Testis (tissue), 3 donors: ENCODE results near the gene AQP6. TPM values are rescaled to one million over a fixed set of nuclear protein-coding genes. Genes with fewer than 3 reads are reported as not detected.

Source experiments
- DNase-seq: peaks from one replicate; pipeline ENCODE4 v3.0.0-alpha.2; 2019
- H3K27ac ChIP-seq, 2 donors: fragments of 200-600 bp; sonication (generic); one replicate each; pipeline ENCODE4 v1.5.1; 2019
- H3K27me3 ChIP-seq: fragments of 200-600 bp; sonication (generic); one replicate; pipeline ENCODE4 v1.5.1; 2019
- H3K36me3 ChIP-seq: fragments of 200-600 bp; sonication (generic); one replicate; pipeline ENCODE4 v1.5.1; 2017; ENCODE audit warnings: low read depth; ENCODE audit errors: missing control alignments
- H3K4me1 ChIP-seq: fragments of 200-600 bp; sonication (generic); one replicate; pipeline ENCODE4 v1.5.1; 2019
- H3K4me3 ChIP-seq, 2 donors: fragments of 200-600 bp; sonication (generic); one replicate each; pipeline ENCODE4 v1.5.1; 2017 to 2019
- H3K9me3 ChIP-seq: fragments of 200-600 bp; sonication (generic); one replicate; pipeline ENCODE4 v1.5.1; 2017
- CTCF ChIP-seq, 3 experiments: fragments of 450-650 bp in 2 of 3; fragments of 200-600 bp in 1 of 3; sonication (generic) in 1 of 3; IDR thresholded peaks; one replicate each; pipeline ENCODE4 v1.5.1; 2016 to 2019; ENCODE audit warnings: antibody characterized with exemption in 3 of 3, mild to moderate bottlenecking in 2 of 3, moderate library complexity in 1 of 3
- POLR2A ChIP-seq: fragments of 450-650 bp; IDR thresholded peaks from one replicate; pipeline ENCODE4 v1.6.1; 2017; ENCODE audit warnings: antibody characterized with exemption, mild to moderate bottlenecking, moderate library complexity
- WGBS, 2 donors: methylation state at CpG; one replicate each; pipeline ENCODE4 v1.1.5; 2018; 5-methylcytosine and 5-hydroxymethylcytosine counted together
- intact Hi-C: fragments of 100-400 bp; cut with DNase I; formaldehyde crosslinking; loops from one replicate; pipeline ENCODE4 v1.15.1; 2023; ENCODE audit warnings: low total_unique reads
- polyA plus RNA-seq: library from polyadenylated mRNA; stranded (reverse); fragments of 350-450 nt; fragmentation: Illumina TruSeq; extraction: RNeasy Lipid Tissue Mini Kit (QIAGEN cat#74804); gene quantifications from one replicate; pipeline ENCODE4 v1.2.3, GENCODE V29; 2014; ENCODE audit warnings: low read depth, low replicate concordance; ENCODE audit not compliant: insufficient read depth
- total RNA-seq, 2 donors: library from RNA; depleted of rRNA; stranded (reverse); fragments of >200 nt; gene quantifications; one replicate each; pipeline ENCODE4 v1.2.3, GENCODE V29; 2016

Gene AQP6
- total and polyA plus RNA-seq, 3 donors from 2014 or later = 1.7 to 3.1 (median 2.2) TPM

GRCh38 chr12:49945394-49946080 is 27.2 kb upstream of the AQP6 start:
- WGBS, 2 donors = 14 to 23% methylated on average over 28 of the region's 28 CpGs
- DNase-seq = peak; percentile 88
- intact Hi-C loops = no loop called here
- peaks cover 5% of the 10 kb centered on the region for H3K4me1 ChIP-seq
- no peaks in the 10 kb centered on the region for H3K9me3 ChIP-seq
- H3K4me3 ChIP-seq = peak overlapping the region; percentile 18 to 29
- H3K27me3 ChIP-seq = no peaks in the 10 kb centered on the region
- no peaks in the 10 kb centered on the region for H3K36me3 ChIP-seq
- TF ChIP-seq CTCF (IDR thresholded peaks at IDR 0.05) (peak; percentile 62 to 78 (median 75)), POLR2A (no peak)
- H3K27ac ChIP-seq = peak overlapping the region; percentile 12 to 59

GRCh38 chr12:49946086-49946485 is 26.7 kb upstream of the AQP6 start:
- Histone ChIP-seq H3K4me3 (no peak overlapping the region), H3K4me1 (peaks cover 5% of the 10 kb centered on the region), H3K27ac (peak overlapping the region in 1 of 2 donors; percentile 59), H3K9me3 (no peaks in the 10 kb centered on the region), H3K36me3 (no peaks in the 10 kb centered on the region), H3K27me3 (no peaks in the 10 kb centered on the region)
- DNase-seq = no peak
- TF ChIP-seq CTCF (IDR thresholded peaks at IDR 0.05) (no peak), POLR2A (no peak)
- intact Hi-C loops = no loop called here
- WGBS, 2 donors = 87 to 91% methylated on average over 9 of the region's 9 CpGs

- H3K4me1 ChIP-seq = peaks cover 5% of the 10 kb centered on the region
- no peaks in the 10 kb centered on the region for H3K9me3 ChIP-seq
- WGBS, 2 donors = 88 to 93% methylated on average over 3 of the region's 3 CpGs
- intact Hi-C loops = no loop called here
- no peaks in the 10 kb centered on the region for H3K27me3 ChIP-seq
- no peak overlapping the region for H3K27ac ChIP-seq
- H3K36me3 ChIP-seq = no peaks in the 10 kb centered on the region
- no peak for TF ChIP-seq CTCF (IDR thresholded peaks at IDR 0.05)
- no peak overlapping the region for H3K4me3 ChIP-seq
- DNase-seq = no peak
These were observed 26.2 kb upstream of the AQP6 start for GRCh38 chr12:49946497-49946896.

GRCh38 chr12:49947593-49948226 is 25.0 kb upstream of the AQP6 start:
- 94 to 95% methylated on average over 6 to 7 of the region's 7 CpGs for WGBS, 2 donors
- H3K9me3 ChIP-seq = no peaks in the 10 kb centered on the region
- H3K27ac ChIP-seq = no peak overlapping the region
- peaks cover 5% of the 10 kb centered on the region for H3K4me1 ChIP-seq
- intact Hi-C loops = no loop called here
- no peak overlapping the region for H3K4me3 ChIP-seq
- no peak for DNase-seq
- TF ChIP-seq POLR2A = no peak
- TF ChIP-seq CTCF (IDR thresholded peaks at IDR 0.05) = no peak
- no peaks in the 10 kb centered on the region for H3K27me3 ChIP-seq
- no peaks in the 10 kb centered on the region for H3K36me3 ChIP-seq
